ENCODE data around the gene MAD1L1. TPM values are rescaled to one million over a fixed set of nuclear protein-coding genes. Genes with fewer than 3 reads are reported as not detected.
A peak's percentile ranks its signal among the peaks of the same experiment; 100 is the strongest.

MAD1L1 gene
- total and polyA plus RNA-seq, 2 donors (not counting 1 experiment from before 2014, with no cell fraction given): 9.8 to 29.4 TPM

- Histone ChIP-seq H3K4me3 (replicated peaks in 1 of 4; ENCODE audit: control extremely low read depth in 1 of 4, insufficient read depth in 1 of 4, low read depth in 3 of 4, low read length in 4 of 4) (no peak overlapping the region), H4K20me1 (ENCODE audit: control insufficient read depth, extremely low read depth, insufficient read depth, low read length) (no peaks in the 10 kb centered on the region), H3K27me3 (ENCODE audit: control insufficient read depth, insufficient read depth, low read length) (no peaks in the 10 kb centered on the region), H3K4me1 (ENCODE audit: control insufficient read depth, extremely low read depth, insufficient read depth, low read length) (no peaks in the 10 kb centered on the region), H3K4me2 (ENCODE audit: extremely low read depth, insufficient read depth, low read length) (no peak overlapping the region), H2AFZ (ENCODE audit: low read length) (no peak overlapping the region), H3K27ac (ENCODE audit: insufficient read depth, low read length) (no peak overlapping the region), H3K36me3 (ENCODE audit: control insufficient read depth, insufficient read depth, low read length) (no peaks in the 10 kb centered on the region), H3K9me3 (ENCODE audit: control insufficient read depth, insufficient read depth, low read depth, low read length) (no peaks in the 10 kb centered on the region), H3K79me2 (ENCODE audit: control insufficient read depth, insufficient read depth, low read length) (no peaks in the 10 kb centered on the region), H3K9ac (ENCODE audit: insufficient read depth, low read length) (no peak overlapping the region)
- no peak for DNase-seq (ENCODE audit: low read depth in 2 of 2)
- TF ChIP-seq EZH2 (IDR thresholded peaks at IDR 0.05; ENCODE audit: low read length, missing control alignments): no peak
- TF ChIP-seq, protein P1, sequence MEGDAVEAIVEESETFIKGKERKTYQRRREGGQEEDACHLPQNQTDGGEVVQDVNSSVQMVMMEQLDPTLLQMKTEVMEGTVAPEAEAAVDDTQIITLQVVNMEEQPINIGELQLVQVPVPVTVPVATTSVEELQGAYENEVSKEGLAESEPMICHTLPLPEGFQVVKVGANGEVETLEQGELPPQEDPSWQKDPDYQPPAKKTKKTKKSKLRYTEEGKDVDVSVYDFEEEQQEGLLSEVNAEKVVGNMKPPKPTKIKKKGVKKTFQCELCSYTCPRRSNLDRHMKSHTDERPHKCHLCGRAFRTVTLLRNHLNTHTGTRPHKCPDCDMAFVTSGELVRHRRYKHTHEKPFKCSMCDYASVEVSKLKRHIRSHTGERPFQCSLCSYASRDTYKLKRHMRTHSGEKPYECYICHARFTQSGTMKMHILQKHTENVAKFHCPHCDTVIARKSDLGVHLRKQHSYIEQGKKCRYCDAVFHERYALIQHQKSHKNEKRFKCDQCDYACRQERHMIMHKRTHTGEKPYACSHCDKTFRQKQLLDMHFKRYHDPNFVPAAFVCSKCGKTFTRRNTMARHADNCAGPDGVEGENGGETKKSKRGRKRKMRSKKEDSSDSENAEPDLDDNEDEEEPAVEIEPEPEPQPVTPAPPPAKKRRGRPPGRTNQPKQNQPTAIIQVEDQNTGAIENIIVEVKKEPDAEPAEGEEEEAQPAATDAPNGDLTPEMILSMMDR (conservative IDR thresholded peaks at IDR 0.05 in 1 of 2, IDR thresholded peaks at IDR 0.05 in 1 of 2; ENCODE audit: low read depth in 1 of 2, low read length in 2 of 2): no peak
Measured at GRCh38 chr7:1811850-1812508, 420.8 kb downstream of the MAD1L1 start.

- H2AFZ ChIP-seq (ENCODE audit: low read length): no peak overlapping the region
- H3K27me3 ChIP-seq (ENCODE audit: control insufficient read depth, insufficient read depth, low read length): no peaks in the 10 kb centered on the region
- no peak overlapping the region for H3K27ac ChIP-seq (ENCODE audit: insufficient read depth, low read length)
- no peaks in the 10 kb centered on the region for H3K4me1 ChIP-seq (ENCODE audit: control insufficient read depth, extremely low read depth, insufficient read depth, low read length)
- H4K20me1 ChIP-seq (ENCODE audit: control insufficient read depth, extremely low read depth, insufficient read depth, low read length): no peaks in the 10 kb centered on the region
- TF ChIP-seq EZH2 (IDR thresholded peaks at IDR 0.05; ENCODE audit: low read length, missing control alignments): no peak
- TF ChIP-seq, protein P1 (conservative IDR thresholded peaks at IDR 0.05 in 1 of 2, IDR thresholded peaks at IDR 0.05 in 1 of 2; ENCODE audit: low read depth in 1 of 2, low read length in 2 of 2): no peak
- peak overlapping the region in 1 of 4 experiments; percentile 2 for H3K4me3 ChIP-seq (replicated peaks in 1 of 4; ENCODE audit: control extremely low read depth in 1 of 4, insufficient read depth in 1 of 4, low read depth in 3 of 4, low read length in 4 of 4)
- no peak overlapping the region for H3K9ac ChIP-seq (ENCODE audit: insufficient read depth, low read length)
- DNase-seq (ENCODE audit: low read depth in 2 of 2): peak; percentile 20 to 48
- peak overlapping the region; percentile 54 for H3K4me2 ChIP-seq (ENCODE audit: extremely low read depth, insufficient read depth, low read length)
- no peaks in the 10 kb centered on the region for H3K79me2 ChIP-seq (ENCODE audit: control insufficient read depth, insufficient read depth, low read length)
- H3K9me3 ChIP-seq (ENCODE audit: control insufficient read depth, insufficient read depth, low read depth, low read length): no peaks in the 10 kb centered on the region
- no peaks in the 10 kb centered on the region for H3K36me3 ChIP-seq (ENCODE audit: control insufficient read depth, insufficient read depth, low read length)
Measured at GRCh38 chr7:1810961-1811849, 421.5 kb downstream of the MAD1L1 start.

GRCh38 chr7:1810521-1810920 is 422.2 kb downstream of the MAD1L1 start:
- H3K4me2 ChIP-seq (ENCODE audit: extremely low read depth, insufficient read depth, low read length): peak overlapping the region; percentile 54
- H3K27me3 ChIP-seq (ENCODE audit: control insufficient read depth, insufficient read depth, low read length): no peaks in the 10 kb centered on the region
- H3K4me3 ChIP-seq (replicated peaks in 1 of 4; ENCODE audit: control extremely low read depth in 1 of 4, insufficient read depth in 1 of 4, low read depth in 3 of 4, low read length in 4 of 4): peak overlapping the region in 1 of 4 experiments; percentile 2
- no peaks in the 10 kb centered on the region for H4K20me1 ChIP-seq (ENCODE audit: control insufficient read depth, extremely low read depth, insufficient read depth, low read length)
- no peak overlapping the region for H3K9ac ChIP-seq (ENCODE audit: insufficient read depth, low read length)
- no peaks in the 10 kb centered on the region for H3K9me3 ChIP-seq (ENCODE audit: control insufficient read depth, insufficient read depth, low read depth, low read length)
- TF ChIP-seq EZH2 (IDR thresholded peaks at IDR 0.05; ENCODE audit: low read length, missing control alignments): no peak
- TF ChIP-seq, protein P1 (conservative IDR thresholded peaks at IDR 0.05 in 1 of 2, IDR thresholded peaks at IDR 0.05 in 1 of 2; ENCODE audit: low read depth in 1 of 2, low read length in 2 of 2): no peak
- H2AFZ ChIP-seq (ENCODE audit: low read length): no peak overlapping the region
- DNase-seq (ENCODE audit: low read depth in 2 of 2): no peak
- no peaks in the 10 kb centered on the region for H3K79me2 ChIP-seq (ENCODE audit: control insufficient read depth, insufficient read depth, low read length)
- H3K36me3 ChIP-seq (ENCODE audit: control insufficient read depth, insufficient read depth, low read length): no peaks in the 10 kb centered on the region
- H3K27ac ChIP-seq (ENCODE audit: insufficient read depth, low read length): no peak overlapping the region
- no peaks in the 10 kb centered on the region for H3K4me1 ChIP-seq (ENCODE audit: control insufficient read depth, extremely low read depth, insufficient read depth, low read length)

Measured in fibroblast of lung (primary cell).